Testis (tissue), 3 donors: ENCODE data around the gene TCHP. TPM values are rescaled to one million over a fixed set of nuclear protein-coding genes. Genes with fewer than 3 reads are reported as not detected.

Source experiments
- DNase-seq: peaks from one replicate; pipeline ENCODE4 v3.0.0-alpha.2; 2019
- H3K27ac ChIP-seq, 2 donors: fragments of 200-600 bp; sonication (generic); one replicate each; pipeline ENCODE4 v1.5.1; 2019
- H3K27me3 ChIP-seq: fragments of 200-600 bp; sonication (generic); one replicate; pipeline ENCODE4 v1.5.1; 2019
- H3K36me3 ChIP-seq: fragments of 200-600 bp; sonication (generic); one replicate; pipeline ENCODE4 v1.5.1; 2017; ENCODE audit warnings: low read depth; ENCODE audit errors: missing control alignments
- H3K4me1 ChIP-seq: fragments of 200-600 bp; sonication (generic); one replicate; pipeline ENCODE4 v1.5.1; 2019
- H3K4me3 ChIP-seq, 2 donors: fragments of 200-600 bp; sonication (generic); one replicate each; pipeline ENCODE4 v1.5.1; 2017 to 2019
- H3K9me3 ChIP-seq: fragments of 200-600 bp; sonication (generic); one replicate; pipeline ENCODE4 v1.5.1; 2017
- CTCF ChIP-seq, 3 experiments: fragments of 450-650 bp in 2 of 3; fragments of 200-600 bp in 1 of 3; sonication (generic) in 1 of 3; IDR thresholded peaks; one replicate each; pipeline ENCODE4 v1.5.1; 2016 to 2019; ENCODE audit warnings: antibody characterized with exemption in 3 of 3, mild to moderate bottlenecking in 2 of 3, moderate library complexity in 1 of 3
- POLR2A ChIP-seq: fragments of 450-650 bp; IDR thresholded peaks from one replicate; pipeline ENCODE4 v1.6.1; 2017; ENCODE audit warnings: antibody characterized with exemption, mild to moderate bottlenecking, moderate library complexity
- WGBS, 2 donors: methylation state at CpG; one replicate each; pipeline ENCODE4 v1.1.5; 2018; 5-methylcytosine and 5-hydroxymethylcytosine counted together
- intact Hi-C: fragments of 100-400 bp; cut with DNase I; formaldehyde crosslinking; loops from one replicate; pipeline ENCODE4 v1.15.1; 2023; ENCODE audit warnings: low total_unique reads
- polyA plus RNA-seq: library from polyadenylated mRNA; stranded (reverse); fragments of 350-450 nt; fragmentation: Illumina TruSeq; extraction: RNeasy Lipid Tissue Mini Kit (QIAGEN cat#74804); gene quantifications from one replicate; pipeline ENCODE4 v1.2.3, GENCODE V29; 2014; ENCODE audit warnings: low read depth, low replicate concordance; ENCODE audit not compliant: insufficient read depth
- total RNA-seq, 2 donors: library from RNA; depleted of rRNA; stranded (reverse); fragments of >200 nt; gene quantifications; one replicate each; pipeline ENCODE4 v1.2.3, GENCODE V29; 2016

TCHP gene
- total and polyA plus RNA-seq, 3 donors from 2014 or later = 23.2 to 59.4 (median 38.0) TPM

GRCh38 chr12:109948368-109948767 is 48.3 kb downstream of the TCHP start:
- no peaks in the 10 kb centered on the region for H3K27me3 ChIP-seq
- no peaks in the 10 kb centered on the region for H3K36me3 ChIP-seq
- TF ChIP-seq CTCF (IDR thresholded peaks at IDR 0.05) (no peak), POLR2A (no peak)
- no peak for DNase-seq
- no peak overlapping the region for H3K27ac ChIP-seq
- no peaks in the 10 kb centered on the region for H3K9me3 ChIP-seq
- peaks cover 26% of the 10 kb centered on the region for H3K4me1 ChIP-seq
- intact Hi-C loops = no loop called here
- 75 to 78% methylated on average over 4 of the region's 4 CpGs for WGBS, 2 donors
- H3K4me3 ChIP-seq = no peak overlapping the region

DNA sequence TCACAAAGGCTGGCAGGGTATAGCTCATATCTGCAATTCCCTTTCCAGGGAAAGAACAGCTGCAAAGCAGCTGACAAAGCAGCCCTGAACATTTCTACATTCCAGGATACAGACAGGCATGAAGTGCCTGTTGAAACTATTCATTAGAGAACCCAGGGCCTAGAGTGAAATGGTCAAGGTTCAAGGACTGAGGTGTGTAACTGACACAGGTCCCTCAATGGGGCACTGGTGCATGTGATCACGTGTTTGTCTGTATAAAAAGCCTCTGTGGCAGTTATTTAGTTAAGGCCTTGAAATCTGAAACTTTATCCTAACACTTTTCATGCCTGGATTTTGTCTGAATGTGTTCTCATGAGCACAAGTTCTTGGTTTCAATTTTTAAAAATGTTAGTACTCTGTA is 49.0 kb downstream of the TCHP start:
- no peaks in the 10 kb centered on the region for H3K27me3 ChIP-seq
- H3K27ac ChIP-seq = peak overlapping the region in 1 of 2 donors; percentile 62
- intact Hi-C loops = no loop called here
- WGBS, 2 donors = 33 to 50% methylated on average over 1 of the region's 1 CpG
- no peak overlapping the region for H3K4me3 ChIP-seq
- H3K4me1 ChIP-seq = peaks cover 26% of the 10 kb centered on the region
- DNase-seq = peak; percentile 26
- H3K36me3 ChIP-seq = no peaks in the 10 kb centered on the region
- TF ChIP-seq CTCF (IDR thresholded peaks at IDR 0.05) (no peak), POLR2A (no peak)
- H3K9me3 ChIP-seq = no peaks in the 10 kb centered on the region

GRCh38 chr12:109950625-109951024 is 50.6 kb downstream of the TCHP start:
- H3K27ac ChIP-seq = no peak overlapping the region
- H3K27me3 ChIP-seq = no peaks in the 10 kb centered on the region
- no peak for DNase-seq
- no peak for TF ChIP-seq CTCF (IDR thresholded peaks at IDR 0.05)
- TF ChIP-seq POLR2A = no peak
- H3K4me1 ChIP-seq = peaks cover 20% of the 10 kb centered on the region
- no peaks in the 10 kb centered on the region for H3K9me3 ChIP-seq
- intact Hi-C loops = no loop called here
- no peaks in the 10 kb centered on the region for H3K36me3 ChIP-seq
- H3K4me3 ChIP-seq = no peak overlapping the region

- Histone ChIP-seq H3K27ac (no peak overlapping the region), H3K9me3 (no peaks in the 10 kb centered on the region), H3K27me3 (no peaks in the 10 kb centered on the region), H3K36me3 (no peaks in the 10 kb centered on the region), H3K4me3 (no peak overlapping the region), H3K4me1 (peaks cover 16% of the 10 kb centered on the region)
- TF ChIP-seq CTCF (IDR thresholded peaks at IDR 0.05) (no peak), POLR2A (no peak)
- intact Hi-C loops = no loop called here
- no peak for DNase-seq
- 63 to 64% methylated on average over 5 of the region's 5 CpGs for WGBS, 2 donors
Measured at GRCh38 chr12:109951136-109951535, 51.1 kb downstream of the TCHP start.

DNA sequence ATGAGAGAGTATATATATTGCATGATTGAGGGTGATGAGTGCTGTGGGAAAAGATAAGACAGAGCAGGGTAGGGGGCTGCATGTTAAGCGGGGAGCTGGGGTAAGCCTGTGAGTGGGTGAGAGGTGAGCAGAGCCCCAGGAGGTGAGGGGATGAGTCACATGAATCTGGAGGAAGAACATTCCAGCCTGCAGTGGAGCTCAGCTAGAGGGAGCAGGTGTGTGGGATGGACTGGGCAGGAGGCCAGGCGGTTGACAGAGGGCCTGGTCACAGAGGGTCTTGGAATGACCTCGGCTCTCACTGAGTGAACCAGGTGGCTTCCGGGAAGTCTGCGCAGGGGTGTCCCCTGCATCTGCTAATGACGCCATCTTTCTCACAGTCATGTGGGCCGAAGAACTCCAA is 51.7 kb downstream of the TCHP start:
- H3K27ac ChIP-seq = no peak overlapping the region
- no peak overlapping the region for H3K4me3 ChIP-seq
- intact Hi-C loops = no loop called here
- H3K9me3 ChIP-seq = no peaks in the 10 kb centered on the region
- no peak for TF ChIP-seq POLR2A
- no peak for TF ChIP-seq CTCF (IDR thresholded peaks at IDR 0.05)
- no peak for DNase-seq
- WGBS, 2 donors = 61 to 63% methylated on average over 7 of the region's 7 CpGs
- H3K36me3 ChIP-seq = no peaks in the 10 kb centered on the region
- H3K27me3 ChIP-seq = no peaks in the 10 kb centered on the region
- peaks cover 11% of the 10 kb centered on the region for H3K4me1 ChIP-seq
